Measurements from ENCODE around the gene KIF1B. TPM values are rescaled to one million over a fixed set of nuclear protein-coding genes. Genes with fewer than 3 reads are reported as not detected.

KIF1B gene
- polyA plus RNA-seq, 1 of the 3 experiments (the other 2 are of a cell fraction), result 6.8 TPM

GRCh38 chr1:10252508-10252907 lies 42.1 kb downstream of the KIF1B start:
- peaks cover 0 to 11% of the 10 kb centered on the region in 2 experiments for H3K36me3 ChIP-seq (replicated peaks in 1 of 2; ENCODE audit: control insufficient read depth in 1 of 2, insufficient read depth in 2 of 2, low read length in 1 of 2)
- no peaks in the 10 kb centered on the region for H3K9me2 ChIP-seq
- peak overlapping the region in 1 of 2 experiments; percentile 78; a peak in 2 of 4 replicates for H3K27ac ChIP-seq (ENCODE audit: low read depth in 2 of 2, low read length in 1 of 2)
- H3F3A ChIP-seq (replicated peaks; ENCODE audit: insufficient read depth), result peaks cover 27% of the 10 kb centered on the region
- 78% methylated on average over 6 of the region's 6 CpGs for WGBS (ENCODE audit: low lambda C conversion rate)
- H3K4me2 ChIP-seq, result 0 out of 2 replicates have a peak overlapping the region, but pooled peaks have one; percentile 16
- TF ChIP-seq, protein P1, sequence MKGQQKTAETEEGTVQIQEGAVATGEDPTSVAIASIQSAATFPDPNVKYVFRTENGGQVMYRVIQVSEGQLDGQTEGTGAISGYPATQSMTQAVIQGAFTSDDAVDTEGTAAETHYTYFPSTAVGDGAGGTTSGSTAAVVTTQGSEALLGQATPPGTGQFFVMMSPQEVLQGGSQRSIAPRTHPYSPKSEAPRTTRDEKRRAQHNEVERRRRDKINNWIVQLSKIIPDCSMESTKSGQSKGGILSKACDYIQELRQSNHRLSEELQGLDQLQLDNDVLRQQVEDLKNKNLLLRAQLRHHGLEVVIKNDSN (IDR thresholded peaks at IDR 0.05; ENCODE audit: borderline replicate concordance, low read depth), result no peak
- TF ChIP-seq MXI1 (IDR thresholded peaks at IDR 0.05; ENCODE audit: low read depth, low read length), result no peak
- TF ChIP-seq FOSL2 (IDR thresholded peaks at IDR 0.05; ENCODE audit: borderline replicate concordance, low read depth), result peak; percentile 59; the same call in 1 of the 2 replicates
- TF ChIP-seq JUND (IDR thresholded peaks at IDR 0.05), result peak; percentile 29; the same call in 1 of the 2 replicates
- H3K9ac ChIP-seq, result no peak overlapping the region
- POLR2A ChIA-PET, result no interaction called here
- no peaks in the 10 kb centered on the region for H3K27me3 ChIP-seq (ENCODE audit: insufficient read depth)
- DNase-seq, result no peak
- H2AFZ ChIP-seq (ENCODE audit: low read depth), result no peak overlapping the region
- H3K9me3 ChIP-seq, result no peaks in the 10 kb centered on the region
- peaks cover 50% of the 10 kb centered on the region for H4K20me1 ChIP-seq (ENCODE audit: insufficient read depth)
- CTCF ChIA-PET, result interaction anchor here (1.5 to 2.0 kb wide), 2 partner anchors 9 to 42 kb away, joined by 3 to 9 read pairs; partner anchors contain the start of gene KIF1B
- no peak overlapping the region for H3K4me3 ChIP-seq (ENCODE audit: low read depth in 2 of 2, low read length in 1 of 2)
- peaks cover 94% of the 10 kb centered on the region for H3K79me2 ChIP-seq (ENCODE audit: insufficient read depth)
- peaks cover 0 to 10% of the 10 kb centered on the region in 2 experiments; a peak in 1 of 4 replicates for H3K4me1 ChIP-seq (ENCODE audit: control insufficient read depth in 1 of 2, insufficient read depth in 2 of 2, low read depth in 1 of 2, low read length in 1 of 2)

- H3K9me3 ChIP-seq, result no peaks in the 10 kb centered on the region
- peak overlapping the region in 1 of 2 experiments; percentile 78; a peak in 2 of 4 replicates for H3K27ac ChIP-seq (ENCODE audit: low read depth in 2 of 2, low read length in 1 of 2)
- H3K36me3 ChIP-seq (replicated peaks in 1 of 2; ENCODE audit: control insufficient read depth in 1 of 2, insufficient read depth in 2 of 2, low read length in 1 of 2), result peaks cover 0 to 12% of the 10 kb centered on the region in 2 experiments
- WGBS (ENCODE audit: low lambda C conversion rate), result 92% methylated on average over 1 of the region's 1 CpG
- no peak overlapping the region for H2AFZ ChIP-seq (ENCODE audit: low read depth)
- DNase-seq, result no peak
- H4K20me1 ChIP-seq (ENCODE audit: insufficient read depth), result peaks cover 43% of the 10 kb centered on the region
- H3K27me3 ChIP-seq (ENCODE audit: insufficient read depth), result no peaks in the 10 kb centered on the region
- H3F3A ChIP-seq (replicated peaks; ENCODE audit: insufficient read depth), result peaks cover 27% of the 10 kb centered on the region
- ChIA-PET POLR2A (no interaction called here), CTCF (interaction anchor here (1.5 kb wide), 1 partner anchor 8 kb away, joined by 3 read pairs; no protein-coding TSS in a partner anchor)
- TF ChIP-seq GABPA (IDR thresholded peaks at IDR 0.05; ENCODE audit: low read depth), result no peak
- TF ChIP-seq, protein P1 (IDR thresholded peaks at IDR 0.05; ENCODE audit: borderline replicate concordance, low read depth), result no peak
- H3K9me2 ChIP-seq, result no peaks in the 10 kb centered on the region
- peaks cover 89% of the 10 kb centered on the region for H3K79me2 ChIP-seq (ENCODE audit: insufficient read depth)
- peak overlapping the region; percentile 6; the same call in 1 of the 2 replicates for H3K4me2 ChIP-seq
- peaks cover 0 to 10% of the 10 kb centered on the region in 2 experiments; a peak in 1 of 4 replicates for H3K4me1 ChIP-seq (ENCODE audit: control insufficient read depth in 1 of 2, insufficient read depth in 2 of 2, low read depth in 1 of 2, low read length in 1 of 2)
- no peak overlapping the region for H3K4me3 ChIP-seq (ENCODE audit: low read depth in 2 of 2, low read length in 1 of 2)
- H3K9ac ChIP-seq, result no peak overlapping the region
Observed at GRCh38 chr1:10253149-10253548, 42.8 kb downstream of the KIF1B start.

DNA sequence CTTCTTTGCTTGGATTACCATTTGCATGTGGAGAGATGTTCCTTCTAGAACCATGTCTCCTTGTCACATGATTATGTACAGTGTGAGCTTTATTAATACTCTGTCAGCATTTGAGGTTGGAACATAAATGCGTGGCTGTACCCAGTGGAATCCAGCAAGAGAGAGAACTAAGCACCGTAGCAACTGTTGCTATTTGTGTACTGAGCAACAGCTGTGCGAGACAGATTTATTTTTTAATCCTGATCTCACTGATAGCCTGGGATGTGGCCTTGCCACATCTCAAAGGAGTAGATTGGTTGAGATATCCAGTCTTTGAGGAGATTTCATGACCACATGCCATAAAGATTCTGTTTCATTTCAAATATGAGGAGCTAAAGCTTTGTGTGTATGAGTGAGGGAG lies 43.4 kb downstream of the KIF1B start:
- 44% methylated on average over 3 of the region's 3 CpGs for WGBS (ENCODE audit: low lambda C conversion rate)
- Histone ChIP-seq H3K9ac (peak overlapping the region; percentile 13; the same call in 1 of the 2 replicates), H3K4me3 (ENCODE audit: low read depth in 2 of 2, low read length in 1 of 2) (no peak overlapping the region), H2AFZ (ENCODE audit: low read depth) (no peak overlapping the region), H3K9me3 (no peaks in the 10 kb centered on the region), H3K79me2 (ENCODE audit: insufficient read depth) (peaks cover 83% of the 10 kb centered on the region), H3K9me2 (no peaks in the 10 kb centered on the region), H4K20me1 (ENCODE audit: insufficient read depth) (peaks cover 43% of the 10 kb centered on the region), H3K4me2 (peak overlapping the region; percentile 6; the same call in 1 of the 2 replicates), H3K27me3 (ENCODE audit: insufficient read depth) (no peaks in the 10 kb centered on the region), H3K4me1 (ENCODE audit: control insufficient read depth in 1 of 2, insufficient read depth in 2 of 2, low read depth in 1 of 2, low read length in 1 of 2) (peaks cover 0 to 10% of the 10 kb centered on the region in 2 experiments; a peak in 1 of 4 replicates), H3F3A (replicated peaks; ENCODE audit: insufficient read depth) (peaks cover 22% of the 10 kb centered on the region), H3K36me3 (replicated peaks in 1 of 2; ENCODE audit: control insufficient read depth in 1 of 2, insufficient read depth in 2 of 2, low read length in 1 of 2) (peaks cover 5 to 16% of the 10 kb centered on the region in 2 experiments), H3K27ac (ENCODE audit: low read depth in 2 of 2, low read length in 1 of 2) (peak overlapping the region; percentile 0 to 78; a peak in 2 of 4 replicates)
- DNase-seq, result peak; percentile 44
- TF ChIP-seq, protein P2, sequence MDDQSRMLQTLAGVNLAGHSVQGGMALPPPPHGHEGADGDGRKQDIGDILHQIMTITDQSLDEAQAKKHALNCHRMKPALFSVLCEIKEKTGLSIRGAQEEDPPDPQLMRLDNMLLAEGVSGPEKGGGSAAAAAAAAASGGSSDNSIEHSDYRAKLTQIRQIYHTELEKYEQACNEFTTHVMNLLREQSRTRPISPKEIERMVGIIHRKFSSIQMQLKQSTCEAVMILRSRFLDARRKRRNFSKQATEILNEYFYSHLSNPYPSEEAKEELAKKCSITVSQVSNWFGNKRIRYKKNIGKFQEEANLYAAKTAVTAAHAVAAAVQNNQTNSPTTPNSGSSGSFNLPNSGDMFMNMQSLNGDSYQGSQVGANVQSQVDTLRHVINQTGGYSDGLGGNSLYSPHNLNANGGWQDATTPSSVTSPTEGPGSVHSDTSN (IDR thresholded peaks at IDR 0.05), result peak; percentile 71; the same call in 1 of the 2 replicates
- TF ChIP-seq ZBTB33 (IDR thresholded peaks at IDR 0.05; ENCODE audit: borderline replicate concordance, low read depth) (no peak), EP300 (IDR thresholded peaks at IDR 0.05; ENCODE audit: borderline replicate concordance in 1 of 2, low read depth in 1 of 2, low read length in 1 of 2) (peak in 1 of 2 experiments; percentile 15; a peak in 1 of 4 replicates), TCF12 (IDR thresholded peaks at IDR 0.05) (peak; percentile 64; the same call in 1 of the 2 replicates), JUND (IDR thresholded peaks at IDR 0.05) (peak; percentile 8; the same call in 1 of the 2 replicates)
- POLR2A ChIA-PET, result interaction anchor here (0.6 kb wide), 1 partner anchor 207 kb away, joined by 3 read pairs; no protein-coding TSS in a partner anchor
- CTCF ChIA-PET, result interaction anchor here (0.8 kb wide), 1 partner anchor 43 kb away, joined by 5 read pairs; the partner anchor contains the start of gene KIF1B

Measured in SK-N-SH (cell line).